Left ventricle myocardium superior (tissue), 1 donor: ENCODE measurements around the gene ADPRH. TPM values are rescaled to one million over a fixed set of nuclear protein-coding genes. Genes with fewer than 3 reads are reported as not detected.

Source experiments
- ATAC-seq: fragments of 200-7000 bp; cut with Tn5 transposase; one replicate; pipeline ENCODE4 v1.9.1; 2020; ENCODE audit warnings: mild to moderate bottlenecking, moderate library complexity
- DNase-seq: peaks from one replicate; pipeline ENCODE4 v3.0.0-alpha.2; 2020
- intact Hi-C: fragments of 100-400 bp; cut with micrococcal nuclease; formaldehyde crosslinking; loops from one replicate; pipeline ENCODE4 v1.11.0; 2022
- total RNA-seq: library from RNA; stranded (reverse); fragmentation: NEBNext Ultra II Directional; extraction: Animal tissue kit (Norgen Biotek cat#: 25700); gene quantifications from one replicate; pipeline ENCODE4 v1.2.1, GENCODE V29; 2021
- donor health status: DM: no; HTN: yes; CAD: no; lungs with severe emphysema.

ADPRH gene
- total RNA-seq, 1 donor from 2014 or later = 10.3 TPM

DNA sequence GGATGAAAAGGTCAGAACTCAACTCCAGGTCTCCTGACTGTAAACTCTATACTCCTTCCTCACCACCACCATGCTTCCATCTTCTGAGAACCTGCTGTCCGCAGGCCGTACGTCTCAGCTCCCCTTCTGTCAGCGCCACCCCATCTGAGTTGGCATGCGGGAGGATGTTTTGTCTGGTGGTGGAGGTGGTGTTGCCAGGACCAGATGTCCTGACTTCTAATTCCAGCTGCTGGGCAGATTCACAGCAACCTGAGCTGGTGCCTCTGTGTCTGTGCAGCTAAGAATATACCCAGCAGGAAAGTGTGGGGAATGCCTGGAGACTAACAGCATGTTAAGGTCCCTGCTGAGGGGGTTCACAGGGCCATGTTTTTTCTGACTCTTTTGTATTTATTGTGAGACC is 41.6 kb downstream of the ADPRH start:
- ATAC-seq (no peak), DNase-seq (no peak)
- intact Hi-C loops = no loop called here

DNA sequence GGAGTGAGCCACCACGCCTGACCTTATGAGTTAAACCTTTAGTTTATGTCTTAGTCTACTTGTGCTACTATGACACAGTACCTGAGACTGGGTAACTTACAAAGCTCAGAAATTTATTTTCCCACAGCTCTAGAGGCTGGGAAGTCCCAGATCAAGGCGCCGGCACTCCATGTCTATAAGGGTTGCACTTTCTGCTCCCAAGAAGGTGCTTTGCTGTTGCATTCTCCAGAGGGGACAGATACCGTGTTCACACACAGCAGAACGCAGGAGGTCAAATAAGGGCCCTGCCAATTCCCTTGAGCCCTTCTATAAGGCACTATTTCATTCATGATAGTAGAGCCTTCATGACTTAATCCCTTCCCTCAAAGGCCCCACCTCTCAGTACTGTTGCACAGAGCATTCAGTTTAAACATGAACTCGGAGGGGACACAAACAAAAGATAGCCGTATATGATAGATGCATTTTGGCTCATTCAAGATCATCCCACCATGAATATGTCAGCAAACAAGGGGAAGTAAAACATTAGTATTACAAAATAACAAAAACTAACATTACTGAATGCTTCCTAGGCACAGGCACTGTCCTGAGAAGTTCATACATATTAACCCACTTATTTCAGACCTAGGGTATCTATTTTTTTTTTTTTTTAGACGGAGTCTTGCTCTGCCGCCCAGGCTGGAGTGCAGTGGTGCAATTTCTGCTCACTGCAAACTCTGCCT is 44.9 kb downstream of the ADPRH start:
- ATAC-seq (no peak), DNase-seq (no peak)
- intact Hi-C loops = no loop called here

DNA sequence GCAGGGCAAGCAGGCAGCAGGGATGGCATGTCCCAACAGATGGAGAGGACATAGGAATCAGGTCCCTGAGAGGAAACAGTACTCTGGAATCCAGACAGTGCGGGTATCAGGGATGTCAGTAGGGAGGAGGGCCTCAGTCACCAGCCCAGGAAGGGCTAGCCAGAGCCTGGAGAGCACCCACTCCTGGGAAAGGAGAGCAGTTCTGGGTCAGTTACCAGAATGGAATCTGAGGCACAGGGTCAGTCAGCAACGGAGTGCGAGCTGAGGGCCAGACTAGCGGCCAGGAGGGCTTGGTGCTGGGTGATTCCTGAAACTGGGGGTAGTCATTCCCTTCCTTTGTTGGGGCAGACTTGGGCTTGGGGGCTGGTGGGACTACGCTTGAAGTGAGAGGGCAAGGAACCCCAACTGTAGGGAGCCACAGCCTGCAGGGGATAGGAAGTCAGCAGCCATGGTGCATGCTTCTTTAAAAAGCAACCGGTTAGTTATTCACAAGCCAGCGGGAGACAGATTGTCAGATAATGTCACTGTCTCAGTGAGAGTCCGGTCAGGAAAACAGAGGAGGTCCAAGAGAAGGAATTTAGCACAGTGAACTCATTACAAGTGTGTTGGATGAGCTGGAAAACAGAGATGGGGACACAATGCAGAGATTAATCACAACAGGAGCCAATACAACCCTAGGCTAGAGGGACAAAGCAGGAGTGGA is 46.3 kb downstream of the ADPRH start:
- ATAC-seq (no peak), DNase-seq (no peak)
- intact Hi-C loops = no loop called here

GRCh38 chr3:119626196-119626595 is 46.9 kb downstream of the ADPRH start:
- intact Hi-C loops = no loop called here
- ATAC-seq = no peak
- DNase-seq = no peak

- no peak for DNase-seq
- ATAC-seq = peak; percentile 44
- intact Hi-C loops = no loop called here
Measured at GRCh38 chr3:119627461-119627860, 48.2 kb downstream of the ADPRH start.

DNA sequence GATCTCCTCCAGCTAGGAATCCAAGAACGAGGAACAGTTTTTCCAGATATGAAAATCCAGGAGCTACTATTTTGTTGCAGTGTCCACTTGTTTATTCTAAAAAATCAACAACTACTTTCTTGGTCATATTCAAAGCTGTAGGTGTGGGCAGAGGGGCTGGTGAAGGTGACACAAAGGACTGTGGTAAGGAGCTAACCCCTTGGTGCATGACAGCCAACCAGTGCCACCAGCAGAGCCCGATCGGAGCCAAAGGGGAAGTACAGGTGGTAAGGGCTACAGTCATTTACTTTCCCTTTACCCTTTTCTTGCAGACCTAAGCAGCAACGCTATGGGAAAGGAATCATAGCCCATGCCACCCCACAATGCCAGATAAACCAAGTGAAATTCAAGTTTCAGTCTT is 49.1 kb downstream of the ADPRH start:
- no peak for DNase-seq
- intact Hi-C loops = no loop called here
- no peak for ATAC-seq

DNA sequence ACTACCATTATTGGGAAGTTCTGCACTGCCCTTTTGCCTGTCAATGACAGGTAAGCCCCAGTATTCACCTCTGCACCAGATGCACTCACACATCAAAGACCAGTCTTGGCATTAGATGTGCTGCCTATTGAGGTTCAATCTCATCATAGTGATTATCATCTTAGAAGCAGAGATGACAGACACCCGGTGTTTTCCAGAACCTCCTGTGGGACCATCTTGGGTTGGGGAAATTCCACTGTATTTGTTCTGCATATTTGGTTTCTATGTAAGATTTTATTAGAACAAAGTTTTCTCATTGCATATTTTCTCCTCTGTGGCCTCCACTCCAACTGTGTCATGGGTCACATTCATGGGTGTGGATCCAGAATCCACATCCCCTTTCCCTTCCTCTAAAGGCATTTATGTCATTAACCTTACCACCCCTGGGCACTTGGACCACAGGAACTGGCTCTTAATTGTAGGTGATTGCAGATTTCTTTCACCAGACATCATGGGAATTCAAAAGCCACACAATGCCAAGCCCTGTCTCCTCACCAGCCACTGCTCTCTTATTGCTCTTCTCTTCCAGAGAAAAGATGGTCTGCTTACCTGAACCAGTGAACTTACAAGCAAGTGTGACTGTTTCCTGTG is 49.6 kb downstream of the ADPRH start:
- DNase-seq = no peak
- intact Hi-C loops = no loop called here
- peak; percentile 11 for ATAC-seq

- ATAC-seq (peak; percentile 9), DNase-seq (no peak)
- intact Hi-C loops = no loop called here
Measured at GRCh38 chr3:119630128-119630879, 51.0 kb downstream of the ADPRH start.

- intact Hi-C loops = no loop called here
- ATAC-seq (peak; percentile 7), DNase-seq (no peak)
Measured at GRCh38 chr3:119630880-119631329, 51.6 kb downstream of the ADPRH start.

- ATAC-seq = no peak
- intact Hi-C loops = no loop called here
- DNase-seq = no peak
Measured at GRCh38 chr3:119631516-119631915, 52.2 kb downstream of the ADPRH start.

GRCh38 chr3:119632216-119632615 is 52.9 kb downstream of the ADPRH start:
- DNase-seq (no peak), ATAC-seq (no peak)
- intact Hi-C loops = no loop called here

- ATAC-seq = no peak
- no peak for DNase-seq
- intact Hi-C loops = no loop called here
Measured at GRCh38 chr3:119632829-119633228, 53.5 kb downstream of the ADPRH start.

GRCh38 chr3:119635719-119636118 is 56.4 kb downstream of the ADPRH start:
- ATAC-seq = peak; percentile 11
- intact Hi-C loops = loop anchor here (5.0 kb wide), 1 partner anchor 33 kb away; no protein-coding TSS in a partner anchor

DNA sequence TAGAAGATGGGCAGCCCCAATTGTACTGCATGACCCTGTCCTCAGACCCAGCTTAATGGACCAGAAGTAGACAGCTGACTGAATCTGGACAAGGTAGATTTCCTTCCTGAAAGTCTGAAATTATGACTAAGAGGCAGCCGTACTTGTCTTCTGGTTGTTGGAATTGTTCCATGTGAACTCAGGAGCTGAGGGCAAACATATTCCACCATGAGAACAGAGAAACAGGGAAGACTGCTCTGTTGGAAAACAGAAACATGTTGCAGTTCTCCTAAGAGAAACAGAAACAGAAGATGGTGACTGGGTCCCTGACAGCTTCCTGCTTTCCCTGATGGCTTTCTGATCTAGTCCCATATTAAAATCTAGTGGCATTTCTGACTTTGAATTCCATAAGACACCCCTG is 57.0 kb downstream of the ADPRH start:
- intact Hi-C loops = loop anchor here (5.0 kb wide), 1 partner anchor 34 kb away; no protein-coding TSS in a partner anchor
- no peak for ATAC-seq
- no peak for DNase-seq

More at GRCh38 chr3:119635719-119636118, 56.4 kb downstream of the ADPRH start:
- no peak for DNase-seq

- DNase-seq (no peak), ATAC-seq (no peak)
- intact Hi-C loops = loop anchor here (5.0 kb wide), 1 partner anchor 35 kb away; no protein-coding TSS in a partner anchor
Measured at GRCh38 chr3:119636891-119637611, 57.8 kb downstream of the ADPRH start.

GRCh38 chr3:119637679-119638477 is 58.6 kb downstream of the ADPRH start:
- ATAC-seq (peak; percentile 16), DNase-seq (no peak)
- intact Hi-C loops = loop anchor here (5.0 kb wide), 1 partner anchor 36 kb away; no protein-coding TSS in a partner anchor
